Measurements from ENCODE around the gene SQSTM1. TPM values are rescaled to one million over a fixed set of nuclear protein-coding genes. Genes with fewer than 3 reads are reported as not detected.
A peak's percentile ranks its signal among the peaks of the same experiment; 100 is the strongest.

The SQSTM1 gene
- total RNA-seq, result 10 to 100 TPM; 79.6 to 93.0 TPM

GRCh38 chr5:179820483-179821297 lies at the start of gene SQSTM1:
Gene SQSTM1, plus strand, starts transcription at chr5:179820905. Its CDS starts 32 bp downstream, at chr5:179820937.
- Mint-ChIP-seq H3K4me3 (peak within 1 kb of the TSS; percentile 95), H3K27me3 (no peaks in the 10 kb centered on the region), H3K27ac (peak within 1 kb of the TSS; percentile 98), H3K36me3 (ENCODE audit: low read depth) (peaks cover 33% of the 10 kb centered on the region), H3K4me1 (peaks cover 50% of the 10 kb centered on the region), H3K9me3 (no peaks in the 10 kb centered on the region)
- DNase-seq, result peak; percentile 79
- ChIA-PET CTCF (interaction anchor here (0.5 to 1.4 kb wide), 6 partner anchors 10 to 979 kb away, joined by 3 to 4 read pairs (median 3); no protein-coding TSS in a partner anchor), POLR2A (interaction anchor here (0.8 kb wide), 1 partner anchor 16 kb away, joined by 5 read pairs; no protein-coding TSS in a partner anchor)

GRCh38 chr5:179771311-179771895 lies 49.3 kb upstream of the SQSTM1 start:
- H3K9me3 Mint-ChIP-seq, result no peaks in the 10 kb centered on the region
- DNase-seq, result no peak
- H3K36me3 Mint-ChIP-seq (ENCODE audit: low read depth), result peaks cover 33% of the 10 kb centered on the region
- no peak overlapping the region for H3K27ac Mint-ChIP-seq
- no peak overlapping the region for H3K4me3 Mint-ChIP-seq
- ChIA-PET POLR2A (no interaction called here), CTCF (interaction anchor here (0.9 to 1.0 kb wide), 2 partner anchors 10 to 20 kb away, joined by 3 read pairs; no protein-coding TSS in a partner anchor)
- peaks cover 5% of the 10 kb centered on the region for H3K4me1 Mint-ChIP-seq
- no peaks in the 10 kb centered on the region for H3K27me3 Mint-ChIP-seq

GRCh38 chr5:179772351-179772750 lies 48.4 kb upstream of the SQSTM1 start:
- CTCF ChIA-PET, result no interaction called here

GRCh38 chr5:179773686-179774040 lies 47.0 kb upstream of the SQSTM1 start:
- POLR2A ChIA-PET, result no interaction called here
- Mint-ChIP-seq H3K36me3 (ENCODE audit: low read depth) (peaks cover 36% of the 10 kb centered on the region), H3K27ac (no peak overlapping the region), H3K4me3 (no peak overlapping the region), H3K27me3 (no peaks in the 10 kb centered on the region), H3K9me3 (no peaks in the 10 kb centered on the region), H3K4me1 (no peaks in the 10 kb centered on the region)
- DNase-seq, result no peak
- CTCF ChIA-PET, result interaction anchor here (1.8 kb wide), 1 partner anchor 11 kb away, joined by 6 read pairs; no protein-coding TSS in a partner anchor

More at GRCh38 chr5:179772351-179772750, 48.4 kb upstream of the SQSTM1 start:
- H3K4me1 Mint-ChIP-seq, result peaks cover 3% of the 10 kb centered on the region
- no peak overlapping the region for H3K27ac Mint-ChIP-seq
- H3K4me3 Mint-ChIP-seq, result no peak overlapping the region
- POLR2A ChIA-PET, result no interaction called here
- DNase-seq, result no peak
- no peaks in the 10 kb centered on the region for H3K27me3 Mint-ChIP-seq
- H3K9me3 Mint-ChIP-seq, result no peaks in the 10 kb centered on the region
- H3K36me3 Mint-ChIP-seq (ENCODE audit: low read depth), result peaks cover 28% of the 10 kb centered on the region

DNA sequence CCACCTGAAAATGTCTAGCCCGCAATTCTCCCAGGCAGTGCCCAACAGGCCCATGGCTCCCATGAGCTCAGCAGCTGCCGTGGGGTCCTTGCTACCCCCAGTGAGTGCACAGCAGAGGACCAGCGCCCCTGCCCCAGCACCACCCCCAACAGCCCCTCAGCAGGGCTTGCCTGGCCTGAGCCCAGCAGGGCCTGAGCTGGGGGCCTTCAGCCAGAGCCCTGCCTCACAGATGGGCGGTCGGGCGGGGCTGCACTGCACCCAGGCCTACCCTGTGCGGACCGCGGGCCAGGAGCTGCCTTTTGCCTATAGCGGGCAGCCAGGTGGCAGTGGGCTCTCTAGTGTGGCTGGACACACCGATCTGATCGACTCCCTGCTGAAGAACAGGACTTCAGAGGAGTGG lies 46.3 kb upstream of the SQSTM1 start:
- no peak for DNase-seq
- Mint-ChIP-seq H3K4me1 (no peaks in the 10 kb centered on the region), H3K4me3 (no peak overlapping the region), H3K9me3 (no peaks in the 10 kb centered on the region), H3K36me3 (ENCODE audit: low read depth) (peaks cover 33% of the 10 kb centered on the region), H3K27ac (no peak overlapping the region), H3K27me3 (no peaks in the 10 kb centered on the region)
- CTCF ChIA-PET, result interaction anchor here (1.4 to 1.8 kb wide), 2 partner anchors 9 to 11 kb away, joined by 4 to 6 read pairs; no protein-coding TSS in a partner anchor
- POLR2A ChIA-PET, result no interaction called here

DNA sequence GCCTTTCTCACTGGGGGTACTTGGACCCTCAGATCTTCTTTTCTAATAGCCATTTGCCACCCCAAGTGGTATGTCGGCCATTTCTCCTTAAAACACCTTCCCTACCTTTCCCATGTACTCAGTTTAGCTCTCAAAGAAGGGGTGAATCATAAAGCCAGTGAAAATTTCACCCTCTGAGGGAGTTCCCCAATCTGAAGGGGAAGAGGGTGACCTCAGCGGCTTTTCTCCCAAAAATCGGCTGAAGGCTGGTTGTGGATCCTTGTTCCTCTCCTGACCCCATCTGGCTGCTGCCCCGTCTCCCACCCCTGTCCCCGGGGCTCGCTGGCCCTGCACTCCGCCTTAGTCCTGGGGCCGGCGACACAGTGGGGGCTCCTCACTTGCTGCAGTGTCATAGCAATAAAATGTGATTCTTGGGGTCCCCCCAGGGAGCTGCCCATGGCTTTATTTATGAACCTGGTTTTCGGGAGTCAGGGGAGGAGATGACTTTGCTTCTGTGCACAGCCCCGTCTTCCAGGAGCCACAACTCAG lies 44.2 kb upstream of the SQSTM1 start:
- H3K4me1 Mint-ChIP-seq, result no peaks in the 10 kb centered on the region
- ChIA-PET POLR2A (no interaction called here), CTCF (interaction anchor here (1.0 to 1.9 kb wide), 3 partner anchors 10 to 44 kb away, joined by 3 to 8 read pairs (median 4); partner anchors contain the start of gene MAML1)
- H3K9me3 Mint-ChIP-seq, result no peaks in the 10 kb centered on the region
- no peak overlapping the region for H3K4me3 Mint-ChIP-seq
- no peak overlapping the region for H3K27ac Mint-ChIP-seq
- H3K27me3 Mint-ChIP-seq, result no peaks in the 10 kb centered on the region
- peaks cover 31% of the 10 kb centered on the region for H3K36me3 Mint-ChIP-seq (ENCODE audit: low read depth)
- no peak for DNase-seq

- Mint-ChIP-seq H3K4me3 (no peak overlapping the region), H3K27me3 (no peaks in the 10 kb centered on the region), H3K4me1 (no peaks in the 10 kb centered on the region), H3K9me3 (no peaks in the 10 kb centered on the region), H3K27ac (no peak overlapping the region), H3K36me3 (ENCODE audit: low read depth) (peaks cover 25% of the 10 kb centered on the region)
- DNase-seq, result no peak
- ChIA-PET POLR2A (no interaction called here), CTCF (interaction anchor here (1.0 to 1.9 kb wide), 3 partner anchors 11 to 45 kb away, joined by 3 to 8 read pairs (median 4); partner anchors contain the start of gene MAML1)
Measured at GRCh38 chr5:179777456-179777855, 43.2 kb upstream of the SQSTM1 start.

GRCh38 chr5:179777909-179778308 lies 42.8 kb upstream of the SQSTM1 start:
- CTCF ChIA-PET, result interaction anchor here (1.9 kb wide), 1 partner anchor 11 kb away, joined by 8 read pairs; no protein-coding TSS in a partner anchor
- Mint-ChIP-seq H3K4me3 (no peak overlapping the region), H3K4me1 (no peaks in the 10 kb centered on the region), H3K27ac (no peak overlapping the region), H3K9me3 (no peaks in the 10 kb centered on the region), H3K36me3 (ENCODE audit: low read depth) (peaks cover 21% of the 10 kb centered on the region), H3K27me3 (no peaks in the 10 kb centered on the region)
- POLR2A ChIA-PET, result no interaction called here
- no peak for DNase-seq

- H3K27ac Mint-ChIP-seq, result no peak overlapping the region
- CTCF ChIA-PET, result no interaction called here
- no peaks in the 10 kb centered on the region for H3K4me1 Mint-ChIP-seq
Measured at GRCh38 chr5:179778591-179778990, 42.1 kb upstream of the SQSTM1 start.

DNA sequence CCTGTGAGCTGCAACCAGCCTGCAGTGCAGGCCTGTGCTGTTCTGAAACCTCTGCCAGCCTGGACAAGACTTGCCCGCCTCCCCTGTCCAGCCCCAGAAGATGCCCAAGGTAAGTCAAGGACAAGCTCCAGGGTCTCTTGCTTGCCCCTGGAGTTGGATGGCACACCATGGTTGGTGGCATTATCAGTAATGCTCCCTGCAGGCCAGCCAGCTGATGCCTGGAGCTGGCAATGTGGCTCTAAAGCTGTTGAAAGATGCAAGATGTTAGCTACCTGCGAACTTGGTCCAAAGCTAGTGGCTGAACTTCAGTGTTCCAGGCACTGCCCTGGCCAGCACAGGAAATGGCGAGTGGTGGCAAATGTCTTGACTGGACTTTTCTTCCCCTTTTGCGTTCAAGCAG lies 40.9 kb upstream of the SQSTM1 start:
- no peaks in the 10 kb centered on the region for H3K9me3 Mint-ChIP-seq
- H3K36me3 Mint-ChIP-seq (ENCODE audit: low read depth), result peaks cover 16% of the 10 kb centered on the region
- POLR2A ChIA-PET, result no interaction called here
- H3K4me1 Mint-ChIP-seq, result no peaks in the 10 kb centered on the region
- peak overlapping the region; percentile 55 for H3K27ac Mint-ChIP-seq
- no peak overlapping the region for H3K4me3 Mint-ChIP-seq
- DNase-seq, result no peak
- no peaks in the 10 kb centered on the region for H3K27me3 Mint-ChIP-seq
- CTCF ChIA-PET, result interaction anchor here (0.6 to 1.8 kb wide), 4 partner anchors 17 to 112 kb away, joined by 3 to 8 read pairs (median 4); no protein-coding TSS in a partner anchor

More at GRCh38 chr5:179778591-179778990, 42.1 kb upstream of the SQSTM1 start:
- Mint-ChIP-seq H3K36me3 (ENCODE audit: low read depth) (peaks cover 16% of the 10 kb centered on the region), H3K9me3 (no peaks in the 10 kb centered on the region), H3K27me3 (no peaks in the 10 kb centered on the region), H3K4me3 (no peak overlapping the region)
- POLR2A ChIA-PET, result no interaction called here
- DNase-seq, result no peak

- H3K9me3 Mint-ChIP-seq, result no peaks in the 10 kb centered on the region
- no peaks in the 10 kb centered on the region for H3K27me3 Mint-ChIP-seq
- no peaks in the 10 kb centered on the region for H3K4me1 Mint-ChIP-seq
- H3K27ac Mint-ChIP-seq, result no peak overlapping the region
- no peak for DNase-seq
- H3K4me3 Mint-ChIP-seq, result no peak overlapping the region
- CTCF ChIA-PET, result interaction anchor here (0.7 to 1.9 kb wide), 4 partner anchors 13 to 112 kb away, joined by 3 to 8 read pairs (median 4); no protein-coding TSS in a partner anchor
- POLR2A ChIA-PET, result no interaction called here
- H3K36me3 Mint-ChIP-seq (ENCODE audit: low read depth), result peaks cover 16% of the 10 kb centered on the region
Measured at GRCh38 chr5:179780362-179780761, 40.3 kb upstream of the SQSTM1 start.

- DNase-seq, result no peak
- Mint-ChIP-seq H3K9me3 (no peaks in the 10 kb centered on the region), H3K4me1 (no peaks in the 10 kb centered on the region), H3K36me3 (ENCODE audit: low read depth) (peaks cover 16% of the 10 kb centered on the region), H3K27ac (no peak overlapping the region), H3K27me3 (no peaks in the 10 kb centered on the region), H3K4me3 (no peak overlapping the region)
- POLR2A ChIA-PET, result no interaction called here
- CTCF ChIA-PET, result interaction anchor here (0.8 to 1.9 kb wide), 2 partner anchors 11 to 14 kb away, joined by 3 to 4 read pairs; no protein-coding TSS in a partner anchor
Measured at GRCh38 chr5:179781846-179782245, 38.9 kb upstream of the SQSTM1 start.

GRCh38 chr5:179783128-179783527 lies 37.6 kb upstream of the SQSTM1 start:
- ChIA-PET CTCF (interaction anchor here (0.6 to 2.3 kb wide), 2 partner anchors 21 to 94 kb away, joined by 3 to 9 read pairs; no protein-coding TSS in a partner anchor), POLR2A (no interaction called here)
- no peaks in the 10 kb centered on the region for H3K9me3 Mint-ChIP-seq
- no peaks in the 10 kb centered on the region for H3K4me1 Mint-ChIP-seq
- no peaks in the 10 kb centered on the region for H3K27me3 Mint-ChIP-seq
- no peak overlapping the region for H3K27ac Mint-ChIP-seq
- H3K36me3 Mint-ChIP-seq (ENCODE audit: low read depth), result peaks cover 10% of the 10 kb centered on the region
- DNase-seq, result no peak
- H3K4me3 Mint-ChIP-seq, result no peak overlapping the region
